ENCODE measurements around the gene IGF2BP2. TPM values are rescaled to one million over a fixed set of nuclear protein-coding genes. Genes with fewer than 3 reads are reported as not detected.
A peak's percentile ranks its signal among the peaks of the same experiment; 100 is the strongest.

Gene IGF2BP2
- total RNA-seq, 4 donors from 2014 or later = 3.0 to 13.8 (median 6.8) TPM

GRCh38 chr3:185631108-185631507 is 193.7 kb downstream of the IGF2BP2 start:
- WGBS, 2 donors = 62 to 83% methylated on average over 4 of the region's 4 CpGs
- intact Hi-C loops (cut with DNase I) = no loop called here
- TF ChIP-seq POLR2A (IDR thresholded peaks at IDR 0.05) (no peak), CTCF (IDR thresholded peaks at IDR 0.05) (no peak)
- peak overlapping the region in 1 of 4 donors; percentile 21 for H3K27ac ChIP-seq
- H3K4me3 ChIP-seq = no peak overlapping the region
- no peaks in the 10 kb centered on the region for H3K27me3 ChIP-seq
- H3K4me1 ChIP-seq = peaks cover 0 to 27% (median 4%) of the 10 kb centered on the region in 3 donors
- peaks cover 0 to 39% (median 11%) of the 10 kb centered on the region in 3 donors for H3K36me3 ChIP-seq
- H3K9me3 ChIP-seq = no peaks in the 10 kb centered on the region
- no peak for DNase-seq

GRCh38 chr3:185630182-185630622 is 194.6 kb downstream of the IGF2BP2 start:
- H3K4me1 ChIP-seq = peaks cover 0 to 26% (median 4%) of the 10 kb centered on the region in 3 donors
- no peak for DNase-seq
- peak overlapping the region in 3 of 4 donors; percentile 25 to 65 (median 63) for H3K27ac ChIP-seq
- 47 to 56% methylated on average over 6 of the region's 6 CpGs for WGBS, 2 donors
- H3K9me3 ChIP-seq = no peaks in the 10 kb centered on the region
- TF ChIP-seq CTCF (IDR thresholded peaks at IDR 0.05) (no peak), POLR2A (IDR thresholded peaks at IDR 0.05) (no peak)
- H3K27me3 ChIP-seq = no peaks in the 10 kb centered on the region
- intact Hi-C loops (cut with DNase I) = no loop called here
- no peak overlapping the region for H3K4me3 ChIP-seq
- peaks cover 0 to 48% (median 11%) of the 10 kb centered on the region in 3 donors for H3K36me3 ChIP-seq

- Histone ChIP-seq H3K27me3 (no peaks in the 10 kb centered on the region), H3K27ac (peak overlapping the region in 3 of 4 donors; percentile 25 to 65 (median 63)), H3K4me3 (no peak overlapping the region), H3K36me3 (peaks cover 0 to 53% (median 11%) of the 10 kb centered on the region in 3 donors), H3K4me1 (peaks cover 0 to 20% (median 4%) of the 10 kb centered on the region in 3 donors), H3K9me3 (no peaks in the 10 kb centered on the region)
- WGBS, 2 donors = 74 to 82% methylated on average over 4 of the region's 4 CpGs
- no peak for DNase-seq
- intact Hi-C loops (cut with DNase I) = no loop called here
- TF ChIP-seq CTCF (IDR thresholded peaks at IDR 0.05) = no peak
- no peak for TF ChIP-seq POLR2A (IDR thresholded peaks at IDR 0.05)
Observed at GRCh38 chr3:185629554-185630181, 195.2 kb downstream of the IGF2BP2 start.

GRCh38 chr3:185625784-185626183 is 199.1 kb downstream of the IGF2BP2 start:
- no peaks in the 10 kb centered on the region for H3K9me3 ChIP-seq
- intact Hi-C loops (cut with DNase I) = no loop called here
- TF ChIP-seq CTCF (IDR thresholded peaks at IDR 0.05) (no peak), POLR2A (IDR thresholded peaks at IDR 0.05) (no peak)
- H3K4me3 ChIP-seq = no peak overlapping the region
- WGBS, 2 donors = 71 to 77% methylated on average over 1 of the region's 1 CpG
- DNase-seq = no peak
- H3K36me3 ChIP-seq = peaks cover 0 to 90% (median 17%) of the 10 kb centered on the region in 3 donors
- peaks cover 0 to 16% (median 4%) of the 10 kb centered on the region in 3 donors for H3K4me1 ChIP-seq
- H3K27me3 ChIP-seq = no peaks in the 10 kb centered on the region
- no peak overlapping the region for H3K27ac ChIP-seq

DNA sequence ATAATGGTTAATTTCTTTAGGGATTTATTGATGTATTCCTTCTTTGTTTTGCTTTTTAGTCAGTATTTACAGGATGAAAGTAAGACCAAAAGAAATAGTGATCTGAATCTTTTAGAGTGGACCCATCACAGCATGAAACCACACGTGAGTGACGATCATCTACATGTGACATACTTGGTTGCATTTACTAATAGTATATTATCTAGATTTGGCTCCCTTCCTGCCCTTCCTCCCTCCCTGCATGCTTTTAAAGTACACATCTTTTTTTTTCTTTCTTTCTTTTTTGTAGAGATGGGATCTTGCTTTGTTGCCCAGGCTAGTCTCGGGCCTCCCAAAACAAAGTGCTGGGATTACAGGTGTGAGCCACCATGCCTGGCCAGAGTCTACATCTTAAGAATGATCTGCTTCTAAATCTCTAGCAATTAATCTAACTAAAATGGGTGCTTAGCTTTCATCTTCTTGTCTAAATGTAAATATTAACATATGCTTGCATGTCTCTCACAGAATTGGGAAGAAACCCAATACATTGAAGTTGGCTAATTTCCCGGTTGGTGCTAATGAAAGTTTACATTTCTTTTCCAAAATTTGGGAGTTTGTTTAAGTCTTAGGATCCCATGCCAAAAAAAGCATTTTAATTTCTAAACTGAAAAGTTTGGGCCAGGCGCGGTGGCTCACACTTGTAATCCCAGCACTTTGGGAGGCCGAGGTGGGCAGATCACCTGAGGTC is 200.7 kb downstream of the IGF2BP2 start:
- no peak overlapping the region for H3K27ac ChIP-seq
- H3K36me3 ChIP-seq = peaks cover 4 to 98% (median 17%) of the 10 kb centered on the region in 3 donors
- TF ChIP-seq CTCF (IDR thresholded peaks at IDR 0.05) (no peak), POLR2A (IDR thresholded peaks at IDR 0.05) (no peak)
- H3K27me3 ChIP-seq = no peaks in the 10 kb centered on the region
- no peak overlapping the region for H3K4me3 ChIP-seq
- no peaks in the 10 kb centered on the region for H3K9me3 ChIP-seq
- intact Hi-C loops (cut with DNase I) = no loop called here
- DNase-seq = no peak
- H3K4me1 ChIP-seq = no peaks in the 10 kb centered on the region
- 77 to 89% methylated on average over 4 to 7 of the region's 7 CpGs for WGBS, 2 donors

Data from esophagus squamous epithelium (tissue), 5 donors.